22Rv1 (cell line): Measurements from ENCODE around the gene APBB2.

ENCODE experiments used
- H3K27ac ChIP-seq: fragments of 450-650 bp; 2 replicates; pipeline ENCODE4 v1.5.1; 2017
- CTCF ChIP-seq: fragments of 450-650 bp; IDR thresholded peaks from 2 replicates; pipeline ENCODE4 v1.5.1; 2017; ENCODE audit warnings: mild to moderate bottlenecking
- ZFX ChIP-seq: fragments of 450-650 bp; IDR thresholded peaks from 2 replicates; pipeline ENCODE4 v1.6.1; 2017; ENCODE audit warnings: antibody characterized with exemption, borderline replicate concordance

APBB2 gene

DNA sequence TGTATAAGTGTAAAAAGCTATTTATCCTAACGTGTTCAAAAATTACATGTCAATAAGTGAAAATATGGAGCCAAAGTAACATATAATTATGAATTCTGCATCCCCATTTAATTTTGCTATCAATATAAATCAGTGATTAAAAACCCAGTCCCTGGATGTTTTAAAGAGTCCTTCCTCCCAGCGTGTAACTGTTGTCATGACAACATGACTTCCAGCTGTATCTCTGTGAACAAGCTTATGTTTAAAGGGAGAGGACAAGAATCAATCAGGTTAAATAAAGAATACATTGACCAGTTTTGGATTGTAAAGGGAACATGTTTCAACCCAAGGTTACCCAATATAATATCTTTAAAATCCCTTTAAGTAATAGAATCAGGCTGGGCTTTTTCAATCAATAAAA lies 244.8 kb downstream of the APBB2 start:
- no peak for TF ChIP-seq CTCF
- no peak for TF ChIP-seq ZFX
- H3K27ac ChIP-seq, result no peak overlapping the region

DNA sequence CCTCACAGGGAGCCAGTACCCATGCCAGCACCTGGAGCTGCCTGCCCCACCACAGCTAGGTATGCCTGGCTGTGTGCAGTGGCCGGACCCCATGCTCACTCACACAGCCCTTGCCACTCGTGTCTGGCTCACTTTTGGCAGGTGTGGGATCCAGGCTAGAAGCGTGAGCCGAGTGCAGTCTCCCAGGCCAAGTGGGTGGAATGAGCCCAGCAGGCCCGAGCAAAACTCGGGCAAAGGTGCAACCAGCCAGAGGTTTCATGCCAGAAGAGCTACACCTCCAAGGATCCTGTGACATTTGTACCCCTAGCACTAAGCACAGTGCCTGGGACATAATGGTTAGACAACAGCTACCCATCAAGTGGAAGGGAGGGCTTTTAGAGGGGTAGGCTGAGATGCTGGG lies 246.8 kb downstream of the APBB2 start:
- no peak for TF ChIP-seq ZFX
- TF ChIP-seq CTCF, result no peak
- no peak overlapping the region for H3K27ac ChIP-seq

- TF ChIP-seq ZFX, result no peak
- TF ChIP-seq CTCF, result no peak
- no peak overlapping the region for H3K27ac ChIP-seq
These were observed 248.3 kb downstream of the APBB2 start for GRCh38 chr4:40966091-40966490.

DNA sequence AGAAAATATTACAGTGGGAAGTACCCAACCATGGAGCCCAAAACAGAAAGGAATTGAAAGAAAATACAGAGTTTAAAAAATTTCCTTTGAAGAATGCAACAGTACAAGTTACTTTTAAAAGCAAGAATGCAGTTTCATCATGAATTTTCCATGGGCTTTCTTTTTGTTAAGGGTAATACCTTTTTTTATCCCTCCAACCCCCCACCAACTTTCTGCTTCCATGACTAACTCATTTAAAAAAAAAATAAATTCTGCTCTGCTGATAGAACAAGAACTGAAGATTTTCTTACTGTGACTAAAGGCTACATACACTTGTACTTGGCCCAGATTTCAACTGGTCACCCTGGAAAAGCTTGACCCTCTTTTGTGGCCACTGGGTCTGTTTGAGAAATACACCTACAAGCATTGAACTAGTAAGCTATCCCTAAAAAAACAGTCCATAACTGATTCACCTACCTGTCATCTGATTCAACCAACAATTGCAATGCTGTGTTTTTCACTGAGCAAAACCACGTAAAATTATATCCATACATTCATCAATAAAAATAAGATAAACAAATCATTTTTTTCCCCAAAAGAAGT lies 250.4 kb downstream of the APBB2 start:
- H3K27ac ChIP-seq, result no peak overlapping the region
- TF ChIP-seq ZFX, result no peak
- TF ChIP-seq CTCF, result no peak

GRCh38 chr4:40962551-40963180 lies 251.7 kb downstream of the APBB2 start:
- no peak overlapping the region for H3K27ac ChIP-seq
- no peak for TF ChIP-seq CTCF
- no peak for TF ChIP-seq ZFX

DNA sequence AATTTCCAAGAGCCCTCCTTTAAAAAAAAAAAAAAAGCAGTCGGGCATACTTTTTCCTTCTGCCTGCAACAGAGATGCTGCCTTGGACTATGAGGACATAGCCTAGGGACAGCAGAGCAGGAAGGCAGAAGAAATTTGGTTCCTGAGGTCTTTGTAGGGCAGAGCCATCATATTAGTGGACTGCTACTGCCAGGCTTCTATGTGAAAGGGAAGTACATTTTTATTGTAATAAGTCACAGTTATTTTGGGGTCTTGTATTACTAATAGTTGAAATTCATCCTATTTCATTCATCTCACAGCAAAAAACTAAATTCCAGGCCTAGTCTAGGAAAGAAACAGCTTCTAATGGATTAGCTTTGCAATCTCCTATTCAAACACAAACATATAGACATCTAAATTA lies 253.4 kb downstream of the APBB2 start:
- TF ChIP-seq CTCF (no peak), ZFX (no peak)

GRCh38 chr4:40957281-40957680 lies 257.1 kb downstream of the APBB2 start:
- no peak overlapping the region for H3K27ac ChIP-seq
- TF ChIP-seq CTCF (no peak), ZFX (no peak)

More for the DNA sequence above, 253.4 kb downstream of the APBB2 start:
- H3K27ac ChIP-seq, result no peak overlapping the region
